Astrocyte (in vitro differentiated cells and primary cell): ENCODE results near the gene MARK4. TPM values are rescaled to one million over a fixed set of nuclear protein-coding genes. Genes with fewer than 3 reads are reported as not detected.

Source experiments
- DNase-seq: peaks from one replicate; pipeline ENCODE4 v3.0.0-alpha.2; 2010; ENCODE audit warnings: low read depth
- FAIRE-seq: peaks from 2 replicates; lab custom pipeline; 2011; peaks lifted over from hg19 to GRCh38; lab: Jason Lieb, UNC
- H2AFZ ChIP-seq: 2 replicates; pipeline ENCODE4 v1.6.0; 2012; ENCODE audit warnings: low read depth, low read length, inconsistent platforms
- H3K27ac ChIP-seq: 2 replicates; pipeline ENCODE4 v1.5.1; 2011; ENCODE audit warnings: low read depth, low read length, inconsistent platforms
- H3K27me3 ChIP-seq: 2 replicates; pipeline ENCODE4 v1.6.0; 2011; ENCODE audit warnings: low read length, inconsistent platforms; ENCODE audit not compliant: insufficient read depth
- H3K36me3 ChIP-seq: 2 replicates; pipeline ENCODE4 v1.5.1; 2011; ENCODE audit warnings: low read length, inconsistent platforms; ENCODE audit not compliant: insufficient read depth
- H3K4me1 ChIP-seq: 2 replicates; pipeline ENCODE4 v1.5.1; 2011; ENCODE audit warnings: low read length, inconsistent platforms; ENCODE audit not compliant: insufficient read depth
- H3K4me2 ChIP-seq: 2 replicates; pipeline ENCODE4 v1.6.0; 2012; ENCODE audit warnings: low read length, inconsistent platforms
- H3K4me3 ChIP-seq: 2 replicates; pipeline ENCODE4 v1.5.1; 2011; ENCODE audit warnings: low read depth, mild to moderate bottlenecking, low read length, inconsistent platforms; ENCODE audit not compliant: insufficient read depth
- H3K79me2 ChIP-seq: 2 replicates; pipeline ENCODE4 v1.6.0; 2012; ENCODE audit warnings: mild to moderate bottlenecking, low read length, inconsistent platforms; ENCODE audit not compliant: insufficient read depth
- H3K9ac ChIP-seq: 2 replicates; pipeline ENCODE4 v1.6.0; 2012; ENCODE audit warnings: mild to moderate bottlenecking, low read length, inconsistent platforms
- H3K9me3 ChIP-seq: 2 replicates; pipeline ENCODE4 v1.5.1; 2012; ENCODE audit warnings: low read depth, mild to moderate bottlenecking, low read length, inconsistent platforms; ENCODE audit not compliant: insufficient read depth
- H4K20me1 ChIP-seq: 2 replicates; pipeline ENCODE4 v1.6.0; 2012; ENCODE audit warnings: low read length, inconsistent platforms; ENCODE audit not compliant: insufficient read depth
- H3K27ac Mint-ChIP-seq: one replicate; pipeline ENCODE4 v1.8.0; 2021; ENCODE audit warnings: mild to moderate bottlenecking, mixed read lengths; ENCODE audit not compliant: unreplicated experiment
- H3K27me3 Mint-ChIP-seq: one replicate; pipeline ENCODE4 v1.8.0; 2021; ENCODE audit warnings: low read depth, mixed read lengths; ENCODE audit not compliant: unreplicated experiment
- H3K36me3 Mint-ChIP-seq: one replicate; pipeline ENCODE4 v1.8.0; 2021; ENCODE audit warnings: low read depth, mixed read lengths; ENCODE audit not compliant: unreplicated experiment
- H3K4me1 Mint-ChIP-seq: one replicate; pipeline ENCODE4 v1.8.0; 2021; ENCODE audit warnings: low read depth, mixed read lengths; ENCODE audit not compliant: unreplicated experiment
- H3K4me3 Mint-ChIP-seq: one replicate; pipeline ENCODE4 v1.8.0; 2021; ENCODE audit warnings: mild to moderate bottlenecking, moderate library complexity, mixed read lengths; ENCODE audit not compliant: unreplicated experiment
- H3K9me3 Mint-ChIP-seq: one replicate; pipeline ENCODE4 v1.8.0; 2021; ENCODE audit warnings: mild to moderate bottlenecking, mixed read lengths; ENCODE audit not compliant: unreplicated experiment
- CTCF ChIP-seq: IDR thresholded peaks from 2 replicates; pipeline ENCODE4 v1.5.1; 2011; ENCODE audit warnings: low read depth, mild to moderate bottlenecking, inconsistent platforms, low read length, moderate library complexity; ENCODE audit not compliant: insufficient read depth
- EZH2 ChIP-seq: IDR thresholded peaks from 2 replicates; pipeline ENCODE4 v1.6.1; 2012; ENCODE audit warnings: mild to moderate bottlenecking, low read length, inconsistent platforms; ENCODE audit not compliant: insufficient read depth
- total RNA-seq: library from RNA; stranded (reverse); gene quantifications from 2 replicates; pipeline ENCODE4 v1.2.1, GENCODE V29; 2021

The MARK4 gene
- total RNA-seq, 1 donor from 2014 or later = 61.0 TPM

GRCh38 chr19:45350477-45351058 is 99.5 kb downstream of the MARK4 start:
- Histone ChIP-seq H2AFZ (no peak overlapping the region), H3K79me2 (no peaks in the 10 kb centered on the region), H3K27me3 (no peaks in the 10 kb centered on the region), H3K4me2 (no peak overlapping the region), H4K20me1 (peaks cover 16% of the 10 kb centered on the region), H3K4me3 (no peak overlapping the region), H3K4me1 (no peaks in the 10 kb centered on the region), H3K9ac (no peak overlapping the region), H3K27ac (no peak overlapping the region), H3K36me3 (peaks cover 17% of the 10 kb centered on the region), H3K9me3 (no peaks in the 10 kb centered on the region)
- no peak overlapping the region for H3K4me3 Mint-ChIP-seq
- no peaks in the 10 kb centered on the region for H3K9me3 Mint-ChIP-seq
- peaks cover 25% of the 10 kb centered on the region for H3K36me3 Mint-ChIP-seq
- no peak for FAIRE-seq
- DNase-seq = no peak
- H3K27ac Mint-ChIP-seq = no peak overlapping the region
- H3K4me1 Mint-ChIP-seq = no peaks in the 10 kb centered on the region
- TF ChIP-seq CTCF = no peak
- H3K27me3 Mint-ChIP-seq = peaks cover 5% of the 10 kb centered on the region

GRCh38 chr19:45351401-45351952 is 100.4 kb downstream of the MARK4 start:
- Mint-ChIP-seq H3K27ac (no peak overlapping the region), H3K9me3 (no peaks in the 10 kb centered on the region), H3K27me3 (no peaks in the 10 kb centered on the region), H3K36me3 (peaks cover 31% of the 10 kb centered on the region), H3K4me1 (no peaks in the 10 kb centered on the region), H3K4me3 (no peak overlapping the region)
- no peak overlapping the region for H3K4me2 ChIP-seq
- H3K36me3 ChIP-seq = peaks cover 17% of the 10 kb centered on the region
- peaks cover 22% of the 10 kb centered on the region for H4K20me1 ChIP-seq
- H3K27ac ChIP-seq = no peak overlapping the region
- no peaks in the 10 kb centered on the region for H3K4me1 ChIP-seq
- no peaks in the 10 kb centered on the region for H3K79me2 ChIP-seq
- no peak overlapping the region for H3K9ac ChIP-seq
- no peak overlapping the region for H3K4me3 ChIP-seq
- TF ChIP-seq EZH2 (no peak), CTCF (no peak)
- no peak for DNase-seq
- no peak overlapping the region for H2AFZ ChIP-seq
- no peak for FAIRE-seq
- H3K9me3 ChIP-seq = peaks cover 2% of the 10 kb centered on the region
- no peaks in the 10 kb centered on the region for H3K27me3 ChIP-seq

- H3K36me3 Mint-ChIP-seq = peaks cover 34% of the 10 kb centered on the region
- no peak overlapping the region for H3K27ac ChIP-seq
Measured at GRCh38 chr19:45352062-45352461, 101.0 kb downstream of the MARK4 start.

More at GRCh38 chr19:45352062-45352461, 101.0 kb downstream of the MARK4 start:
- Mint-ChIP-seq H3K4me1 (no peaks in the 10 kb centered on the region), H3K27ac (no peak overlapping the region), H3K27me3 (no peaks in the 10 kb centered on the region), H3K9me3 (no peaks in the 10 kb centered on the region), H3K4me3 (no peak overlapping the region)
- DNase-seq (no peak), FAIRE-seq (no peak)
- Histone ChIP-seq H3K36me3 (peaks cover 17% of the 10 kb centered on the region), H3K79me2 (no peaks in the 10 kb centered on the region), H3K4me1 (no peaks in the 10 kb centered on the region), H3K4me2 (no peak overlapping the region), H4K20me1 (peaks cover 22% of the 10 kb centered on the region), H3K9ac (no peak overlapping the region), H3K4me3 (no peak overlapping the region), H3K27me3 (no peaks in the 10 kb centered on the region), H3K9me3 (peaks cover 2% of the 10 kb centered on the region), H2AFZ (no peak overlapping the region)
- TF ChIP-seq CTCF (no peak), EZH2 (no peak)
